Liver (tissue), 9 donors: ENCODE data around the gene SLC7A6. TPM values are rescaled to one million over a fixed set of nuclear protein-coding genes. Genes with fewer than 3 reads are reported as not detected.

Experiments used
- DNase-seq: peaks from one replicate; pipeline ENCODE4 v3.0.0-alpha.2; 2017; ENCODE audit warnings: low spot score
- H3K27ac ChIP-seq, 2 donors: one replicate each; pipeline ENCODE4 v1.7.0; 2013; ENCODE audit warnings: inconsistent platforms in 2 of 2, low read length in 2 of 2, control low read depth in 1 of 2, low read depth in 1 of 2, mild to moderate bottlenecking in 1 of 2
- H3K27me3 ChIP-seq, 4 donors: one replicate each; pipeline versions ENCODE4 v1.6.1 to v1.7.0; 2013; ENCODE audit warnings: low read length in 3 of 4, inconsistent platforms in 1 of 4, mild to moderate bottlenecking in 1 of 4, moderate library complexity in 1 of 4; ENCODE audit not compliant: control insufficient read depth in 4 of 4, insufficient read depth in 4 of 4
- H3K36me3 ChIP-seq, 4 donors: one replicate each; pipeline versions ENCODE4 v1.6.1 to v1.7.0; 2013; ENCODE audit warnings: low read length in 3 of 4, mild to moderate bottlenecking in 3 of 4, low read depth in 1 of 4, moderate library complexity in 1 of 4; ENCODE audit not compliant: control insufficient read depth in 4 of 4, insufficient read depth in 3 of 4
- H3K4me1 ChIP-seq, 4 donors: one replicate each; pipeline versions ENCODE4 v1.6.1 to v1.7.0; 2013; ENCODE audit warnings: low read length in 3 of 4, mild to moderate bottlenecking in 3 of 4, moderate library complexity in 1 of 4; ENCODE audit not compliant: control insufficient read depth in 4 of 4, insufficient read depth in 4 of 4
- H3K4me3 ChIP-seq, 3 donors: one replicate each; pipeline versions ENCODE4 v1.6.1 to v1.7.0; 2013; ENCODE audit warnings: low read length in 3 of 3, control low read depth in 1 of 3, low read depth in 1 of 3, mild to moderate bottlenecking in 1 of 3
- H3K9ac ChIP-seq, 2 donors: one replicate each; pipeline ENCODE4 v1.7.0; 2013; ENCODE audit warnings: low read length in 2 of 2, mild to moderate bottlenecking in 2 of 2, moderate library complexity in 2 of 2, control low read depth in 1 of 2, low read depth in 1 of 2
- H3K9me3 ChIP-seq, 4 donors: one replicate each; pipeline versions ENCODE4 v1.6.1 to v1.7.0; 2013; ENCODE audit warnings: low read length in 3 of 4; ENCODE audit not compliant: control insufficient read depth in 4 of 4
- ATF3 ChIP-seq: IDR thresholded peaks from 2 replicates; pipeline ENCODE4 v1.6.1; 2016; ENCODE audit warnings: antibody characterized with exemption
- CTCF ChIP-seq: fragments of 150-350 bp; IDR thresholded peaks from 2 replicates; pipeline ENCODE4 v1.5.1; 2017; ENCODE audit warnings: improper control_type of control experiment, low read depth, low read length; ENCODE audit not compliant: missing input control
- EGR1 ChIP-seq, 2 donors: IDR thresholded peaks; 2 replicates each; pipeline ENCODE4 v1.6.1; 2016 to 2018; ENCODE audit warnings: antibody characterized with exemption in 2 of 2, low read depth in 2 of 2
- FOXA1 ChIP-seq: IDR thresholded peaks from 2 replicates; pipeline ENCODE4 v1.6.1; 2016; ENCODE audit warnings: antibody characterized with exemption
- FOXA2 ChIP-seq: IDR thresholded peaks from 2 replicates; pipeline ENCODE4 v1.6.1; 2016; ENCODE audit warnings: antibody characterized with exemption
- GABPA ChIP-seq, 2 donors: IDR thresholded peaks in 1 of 2; conservative IDR thresholded peaks in 1 of 2; 2 replicates each; pipeline ENCODE4 v1.6.1; 2016; ENCODE audit warnings: antibody characterized with exemption in 2 of 2, mild to moderate bottlenecking in 1 of 2, moderate library complexity in 1 of 2
- HNF4A ChIP-seq, 2 donors: conservative IDR thresholded peaks; 2 replicates each; pipeline ENCODE4 v1.6.1; 2016; ENCODE audit warnings: antibody characterized with exemption in 2 of 2, mild to moderate bottlenecking in 2 of 2
- HNF4G ChIP-seq: IDR thresholded peaks from 2 replicates; pipeline ENCODE4 v1.6.1; 2016; ENCODE audit warnings: antibody characterized with exemption
- JUND ChIP-seq, 2 donors: IDR thresholded peaks; 2 replicates each; pipeline ENCODE4 v1.6.1; 2016; ENCODE audit warnings: antibody characterized with exemption in 2 of 2
- NR2F2 ChIP-seq: IDR thresholded peaks from 2 replicates; pipeline ENCODE4 v1.6.1; 2016; ENCODE audit warnings: antibody characterized with exemption
- RAD21 ChIP-seq, 2 donors: IDR thresholded peaks; 2 replicates each; pipeline ENCODE4 v1.6.1; 2016; ENCODE audit warnings: antibody characterized with exemption in 2 of 2, mild to moderate bottlenecking in 2 of 2
- REST ChIP-seq: IDR thresholded peaks from 2 replicates; pipeline ENCODE4 v1.6.1; 2016; ENCODE audit warnings: antibody characterized with exemption, mild to moderate bottlenecking
- RXRA ChIP-seq, 2 donors: IDR thresholded peaks; 2 replicates each; pipeline ENCODE4 v1.6.1; 2017 to 2018; ENCODE audit warnings: antibody characterized with exemption in 2 of 2, mild to moderate bottlenecking in 1 of 2
- SP1 ChIP-seq: IDR thresholded peaks from 2 replicates; pipeline ENCODE4 v1.6.1; 2018; ENCODE audit warnings: antibody characterized with exemption, mild to moderate bottlenecking
- TAF1 ChIP-seq: conservative IDR thresholded peaks from 2 replicates; pipeline ENCODE4 v1.6.1; 2016; ENCODE audit warnings: antibody characterized with exemption, mild to moderate bottlenecking
- YY1 ChIP-seq: IDR thresholded peaks from 2 replicates; pipeline ENCODE4 v1.6.1; 2016; ENCODE audit warnings: antibody characterized with exemption, mild to moderate bottlenecking
- ZBTB33 ChIP-seq: IDR thresholded peaks from 2 replicates; pipeline ENCODE4 v1.6.1; 2016; ENCODE audit warnings: antibody characterized with exemption
- WGBS: extraction: QIAGEN DNeasy Blood & Tissue Kit; methylation state at CpG from one replicate; pipeline ENCODE4 v1.1.7; 2013; 5-methylcytosine and 5-hydroxymethylcytosine counted together
- polyA plus RNA-seq, 2 donors: library from polyadenylated mRNA; stranded (reverse) in 1 of 2; unstranded in 1 of 2; fragments of 200-250 nt in 1 of 2; fragments of >200 nt in 1 of 2; fragmentation: Nextera tagmentation in 1 of 2; extraction: Ambion mirVana in 1 of 2; gene quantifications; one replicate each; pipeline versions ENCODE4 v1.2.1 to v1.2.3, GENCODE V29; 2013 to 2015
- total RNA-seq, 2 donors: library from RNA; depleted of rRNA; stranded (reverse); fragments of >200 nt; gene quantifications; one replicate each; pipeline ENCODE4 v1.2.3, GENCODE V29; 2014
- TF ChIP-seq, protein P1 (sequence below): IDR thresholded peaks from 2 replicates; pipeline ENCODE4 v1.6.1; 2016; ENCODE audit warnings: antibody characterized with exemption
- donor health status: healthy.
- donor health status: healthy.
- donor health status: healthy.
- donor health status: healthy.
- donor health status: healthy.

The SLC7A6 gene
- total and polyA plus RNA-seq, 4 donors: 1.2 to 4.9 (median 1.9) TPM

DNA sequence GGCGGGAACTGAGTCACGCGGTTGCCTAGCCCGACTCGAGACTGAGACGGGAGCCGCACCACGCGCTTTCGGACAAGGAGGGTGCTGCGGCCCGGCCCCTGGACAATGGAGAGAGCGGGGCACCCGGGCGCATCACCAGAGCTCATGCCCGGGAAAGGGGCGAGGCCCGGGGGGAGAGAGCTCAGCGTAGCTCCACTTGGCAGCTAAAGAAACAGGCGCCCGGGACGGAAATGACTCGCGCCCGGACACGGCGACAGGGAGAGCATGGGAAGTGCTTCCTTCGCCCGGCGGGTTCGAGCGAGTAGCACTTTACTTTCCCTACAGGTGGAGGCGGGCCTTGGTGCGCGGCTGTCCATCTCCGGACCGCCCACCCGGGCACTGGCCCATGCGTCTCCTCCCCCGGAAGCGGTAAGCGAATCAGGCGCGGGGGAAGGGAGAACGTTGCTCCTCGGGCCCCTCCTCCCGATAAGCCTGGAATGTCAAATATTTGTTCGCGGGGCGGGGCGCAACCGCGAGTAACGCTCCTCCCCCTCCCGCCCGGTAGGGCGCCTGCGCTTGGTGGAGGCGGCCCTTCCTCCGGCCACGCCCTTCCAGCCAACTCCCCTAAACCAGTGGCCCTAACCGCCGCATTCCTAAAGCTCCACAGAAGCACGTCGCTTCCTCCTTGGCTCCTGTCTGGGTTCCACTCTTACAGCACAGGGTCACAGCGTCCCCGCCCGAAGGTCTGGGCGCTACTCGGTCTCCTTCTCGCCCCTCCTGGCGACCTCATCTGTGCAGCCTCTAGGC lies 26.9 kb upstream of the SLC7A6 start:
- H3K27ac ChIP-seq: peak overlapping the region; percentile 76 to 88
- DNase-seq: peak; percentile 97
- TF ChIP-seq FOXA2 (peak; percentile 16), RAD21 (IDR thresholded peaks at IDR 0.05) (peak in 1 of 2 donors; percentile 17), YY1 (peak; percentile 76), JUND (IDR thresholded peaks at IDR 0.05) (peak in 1 of 2 donors; percentile 40), ATF3 (no peak), TAF1 (peak; percentile 93), ZBTB33 (peak; percentile 90), NR2F2 (peak; percentile 12), CTCF (no peak), SP1 (peak; percentile 94), GABPA (IDR thresholded peaks at IDR 0.05 in 1 of 2, conservative IDR thresholded peaks at IDR 0.05 in 1 of 2) (peak; percentile 59 to 88), REST (no peak), HNF4A (conservative IDR thresholded peaks at IDR 0.05) (peak in 1 of 2 donors; percentile 60), EGR1 (IDR thresholded peaks at IDR 0.05; ENCODE audit: low read depth in 2 of 2) (peak; percentile 68 to 87), HNF4G (no peak), FOXA1 (no peak), RXRA (IDR thresholded peaks at IDR 0.05) (peak; percentile 49 to 79)
- TF ChIP-seq, protein P1, sequence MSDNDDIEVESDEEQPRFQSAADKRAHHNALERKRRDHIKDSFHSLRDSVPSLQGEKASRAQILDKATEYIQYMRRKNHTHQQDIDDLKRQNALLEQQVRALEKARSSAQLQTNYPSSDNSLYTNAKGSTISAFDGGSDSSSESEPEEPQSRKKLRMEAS: peak; percentile 91
- peaks cover 0 to 5% (median under 1%) of the 10 kb centered on the region in 4 donors for H3K36me3 ChIP-seq
- H3K9me3 ChIP-seq: no peaks in the 10 kb centered on the region
- H3K4me3 ChIP-seq: peak overlapping the region; percentile 68 to 84 (median 82)
- H3K9ac ChIP-seq: peak overlapping the region; percentile 30 to 80
- H3K27me3 ChIP-seq: no peaks in the 10 kb centered on the region
- under 1% methylated on average over 72 of the region's 72 CpGs for WGBS
- H3K4me1 ChIP-seq: peaks cover 15 to 44% (median 30%) of the 10 kb centered on the region in 4 donors
